ENCODE measurements around the gene KRR1. TPM values are rescaled to one million over a fixed set of nuclear protein-coding genes. Genes with fewer than 3 reads are reported as not detected.

The KRR1 gene
- total RNA-seq, 1 experiment from 2014 or later, result 73.2 TPM

GRCh38 chr12:75556311-75556899 is 45.0 kb upstream of the KRR1 start:
- ChIA-PET POLR2A (no interaction called here), CTCF (no interaction called here)
- BruUV-seq (replicated peaks), result no TSS peak
- Mint-ChIP-seq H3K4me3 (ENCODE audit: unreplicated experiment) (no peak overlapping the region), H3K27me3 (ENCODE audit: insufficient read depth, unreplicated experiment) (no peaks in the 10 kb centered on the region), H3K36me3 (ENCODE audit: insufficient read depth, unreplicated experiment) (no peaks in the 10 kb centered on the region), H3K4me1 (ENCODE audit: low read depth, unreplicated experiment) (peaks cover 22% of the 10 kb centered on the region), H3K27ac (ENCODE audit: unreplicated experiment) (no peak overlapping the region), H3K9me3 (ENCODE audit: unreplicated experiment) (no peaks in the 10 kb centered on the region)
- no peaks in the 10 kb centered on the region for H3K9me3 ChIP-seq
- TF ChIP-seq CTCF (IDR thresholded peaks at IDR 0.05; ENCODE audit: insufficient read depth in 1 of 2, low read depth in 1 of 2, low read length in 1 of 2, severe bottlenecking in 1 of 2, unreplicated experiment in 1 of 2), result no peak
- no peak overlapping the region for H3K4me3 ChIP-seq (ENCODE audit: low read depth, low read length)
- no peaks in the 10 kb centered on the region for H3K27me3 ChIP-seq (replicated peaks; ENCODE audit: control insufficient read depth, insufficient read depth, low read length)
- no peaks in the 10 kb centered on the region for H3K36me3 ChIP-seq (ENCODE audit: control insufficient read depth, insufficient read depth, low read length)
- no peak for DNase-seq
- intact Hi-C loops (cut with micrococcal nuclease; ENCODE audit: unreplicated experiment), result no loop called here
- peaks cover 16% of the 10 kb centered on the region for H3K4me1 ChIP-seq

DNA sequence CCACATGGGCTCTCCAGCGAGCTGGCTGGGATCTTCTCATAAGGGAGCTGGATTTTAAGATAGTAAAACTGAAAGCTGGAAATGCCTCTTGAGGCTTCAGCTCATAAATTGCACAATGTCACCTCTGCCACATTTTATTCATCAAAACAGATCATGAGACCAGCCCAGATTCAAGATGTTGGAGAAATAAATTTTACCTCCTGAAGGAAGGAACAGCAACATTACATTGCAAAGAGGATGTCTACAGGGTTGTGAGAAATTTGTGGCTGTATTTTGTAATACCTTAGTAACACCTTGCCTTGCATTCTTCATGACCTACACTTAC is 43.1 kb upstream of the KRR1 start:
- Histone ChIP-seq H3K4me3 (ENCODE audit: low read depth, low read length) (no peak overlapping the region), H3K36me3 (ENCODE audit: control insufficient read depth, insufficient read depth, low read length) (no peaks in the 10 kb centered on the region), H3K27me3 (replicated peaks; ENCODE audit: control insufficient read depth, insufficient read depth, low read length) (no peaks in the 10 kb centered on the region), H3K9me3 (no peaks in the 10 kb centered on the region), H3K4me1 (peaks cover 16% of the 10 kb centered on the region)
- no TSS peak for BruUV-seq (replicated peaks)
- DNase-seq, result no peak
- H3K27me3 Mint-ChIP-seq (ENCODE audit: insufficient read depth, unreplicated experiment), result no peaks in the 10 kb centered on the region
- no peaks in the 10 kb centered on the region for H3K9me3 Mint-ChIP-seq (ENCODE audit: unreplicated experiment)
- intact Hi-C loops (cut with micrococcal nuclease; ENCODE audit: unreplicated experiment), result no loop called here
- H3K27ac Mint-ChIP-seq (ENCODE audit: unreplicated experiment), result no peak overlapping the region
- H3K4me3 Mint-ChIP-seq (ENCODE audit: unreplicated experiment), result no peak overlapping the region
- no peaks in the 10 kb centered on the region for H3K36me3 Mint-ChIP-seq (ENCODE audit: insufficient read depth, unreplicated experiment)
- ChIA-PET POLR2A (no interaction called here), CTCF (interaction anchor here (1.2 kb wide), 1 partner anchor 483 kb away, joined by 4 read pairs; no protein-coding TSS in a partner anchor)
- H3K4me1 Mint-ChIP-seq (ENCODE audit: low read depth, unreplicated experiment), result peaks cover 22% of the 10 kb centered on the region
- no peak for TF ChIP-seq CTCF (IDR thresholded peaks at IDR 0.05; ENCODE audit: insufficient read depth in 1 of 2, low read depth in 1 of 2, low read length in 1 of 2, severe bottlenecking in 1 of 2, unreplicated experiment in 1 of 2)

DNA sequence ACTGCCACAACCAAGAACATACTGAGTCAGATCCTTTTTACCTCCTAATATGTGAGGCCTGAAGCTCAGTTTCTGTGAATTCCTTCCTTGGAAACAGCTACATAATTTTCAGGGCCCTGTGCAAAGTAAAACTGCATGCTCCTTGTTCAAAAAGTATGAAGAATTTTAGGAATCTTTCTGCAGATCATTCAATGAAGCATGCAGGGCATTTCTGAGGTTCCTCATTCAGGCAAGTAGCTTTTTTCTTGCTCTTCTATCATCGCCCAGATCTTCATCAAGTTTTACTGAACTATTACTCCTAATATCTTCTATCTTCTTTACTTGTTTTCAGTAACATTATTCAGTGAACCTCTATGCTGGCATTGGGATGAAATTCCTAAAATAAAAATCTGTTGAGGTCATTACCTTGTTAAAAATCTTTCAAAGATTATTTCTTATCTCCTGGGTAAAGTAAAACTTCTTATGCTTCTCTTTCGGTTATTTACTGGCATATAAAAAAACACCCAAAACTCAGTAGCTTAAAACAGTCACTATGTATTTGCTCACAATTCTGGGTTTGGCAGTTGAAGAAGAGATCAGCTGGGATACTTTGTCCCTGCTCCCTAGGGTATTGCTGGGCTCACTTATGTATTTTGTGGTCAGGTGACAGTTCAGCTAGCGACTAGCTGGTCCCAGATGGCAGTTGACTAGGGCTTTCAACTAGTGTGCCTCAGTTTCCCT is 42.6 kb upstream of the KRR1 start:
- Mint-ChIP-seq H3K27ac (ENCODE audit: unreplicated experiment) (peak overlapping the region; percentile 71), H3K4me3 (ENCODE audit: unreplicated experiment) (no peak overlapping the region), H3K4me1 (ENCODE audit: low read depth, unreplicated experiment) (peaks cover 22% of the 10 kb centered on the region), H3K9me3 (ENCODE audit: unreplicated experiment) (no peaks in the 10 kb centered on the region), H3K36me3 (ENCODE audit: insufficient read depth, unreplicated experiment) (no peaks in the 10 kb centered on the region), H3K27me3 (ENCODE audit: insufficient read depth, unreplicated experiment) (no peaks in the 10 kb centered on the region)
- ChIA-PET CTCF (interaction anchor here (0.9 to 1.2 kb wide), 2 partner anchors 483 to 526 kb away, joined by 3 to 4 read pairs; no protein-coding TSS in a partner anchor), POLR2A (no interaction called here)
- no TSS peak for BruUV-seq (replicated peaks)
- TF ChIP-seq CTCF (IDR thresholded peaks at IDR 0.05; ENCODE audit: insufficient read depth in 1 of 2, low read depth in 1 of 2, low read length in 1 of 2, severe bottlenecking in 1 of 2, unreplicated experiment in 1 of 2), result no peak
- H3K27me3 ChIP-seq (replicated peaks; ENCODE audit: control insufficient read depth, insufficient read depth, low read length), result no peaks in the 10 kb centered on the region
- peaks cover 20% of the 10 kb centered on the region for H3K4me1 ChIP-seq
- H3K4me3 ChIP-seq (ENCODE audit: low read depth, low read length), result no peak overlapping the region
- no peaks in the 10 kb centered on the region for H3K9me3 ChIP-seq
- no peaks in the 10 kb centered on the region for H3K36me3 ChIP-seq (ENCODE audit: control insufficient read depth, insufficient read depth, low read length)
- DNase-seq, result no peak
- intact Hi-C loops (cut with micrococcal nuclease; ENCODE audit: unreplicated experiment), result no loop called here
